Effector memory CD4-positive, alpha-beta T cell (primary cell): Measurements from ENCODE around the gene LAMC3.
"Not testable (repeated sequence)": the region's sequence is repeated elsewhere in the genome, so short reads cannot be mapped to it uniquely, and the experiment has no call there.

Source experiments
- DNase-seq, 3 donors: peaks; one replicate each; pipeline ENCODE4 v3.0.0-alpha.2; 2020
- H3K27ac ChIP-seq: 2 replicates; pipeline ENCODE4 v1.7.0; 2013; ENCODE audit warnings: mild to moderate bottlenecking, low read length, moderate library complexity; ENCODE audit not compliant: insufficient read depth, poor library complexity, severe bottlenecking
- H3K27me3 ChIP-seq: replicated peaks from 2 replicates; pipeline ENCODE4 v1.7.0; 2013; ENCODE audit warnings: mild to moderate bottlenecking, low read length; ENCODE audit not compliant: insufficient read depth, control insufficient read depth, poor library complexity, severe bottlenecking
- H3K36me3 ChIP-seq: 2 replicates; pipeline ENCODE4 v1.7.0; 2013; ENCODE audit warnings: mild to moderate bottlenecking, low read length, moderate library complexity; ENCODE audit not compliant: control insufficient read depth, insufficient read depth
- H3K4me1 ChIP-seq: 2 replicates; pipeline ENCODE4 v1.7.0; 2013; ENCODE audit warnings: low read length, mild to moderate bottlenecking; ENCODE audit not compliant: control insufficient read depth, insufficient read depth, poor library complexity, severe bottlenecking
- H3K4me3 ChIP-seq: 2 replicates; pipeline ENCODE4 v1.7.0; 2013; ENCODE audit warnings: low read length, low read depth, mild to moderate bottlenecking; ENCODE audit not compliant: insufficient read depth, poor library complexity, severe bottlenecking
- H3K9me3 ChIP-seq: 2 replicates; pipeline ENCODE4 v1.7.0; 2013; ENCODE audit warnings: mild to moderate bottlenecking, low read length, moderate library complexity; ENCODE audit not compliant: control insufficient read depth

The LAMC3 gene

GRCh38 chr9:131028931-131029573 lies 20.1 kb downstream of the LAMC3 start:
- Histone ChIP-seq H3K9me3 (no peaks in the 10 kb centered on the region), H3K4me1 (no peaks in the 10 kb centered on the region), H3K27me3 (no peaks in the 10 kb centered on the region), H3K36me3 (no peaks in the 10 kb centered on the region), H3K27ac (no peak overlapping the region), H3K4me3 (no peak overlapping the region)
- DNase-seq: no peak

GRCh38 chr9:131029574-131029952 lies 20.6 kb downstream of the LAMC3 start:
- Histone ChIP-seq H3K4me3 (no peak overlapping the region), H3K27me3 (no peaks in the 10 kb centered on the region), H3K9me3 (no peaks in the 10 kb centered on the region), H3K4me1 (no peaks in the 10 kb centered on the region), H3K36me3 (no peaks in the 10 kb centered on the region), H3K27ac (no peak overlapping the region)
- DNase-seq: no peak

- no peak for DNase-seq
- Histone ChIP-seq H3K27ac (no peak overlapping the region), H3K4me3 (no peak overlapping the region), H3K36me3 (no peaks in the 10 kb centered on the region), H3K9me3 (no peaks in the 10 kb centered on the region), H3K4me1 (no peaks in the 10 kb centered on the region), H3K27me3 (no peaks in the 10 kb centered on the region)
Observed at GRCh38 chr9:131030239-131031004, 21.4 kb downstream of the LAMC3 start.

GRCh38 chr9:131031005-131031641 lies 22.1 kb downstream of the LAMC3 start:
- no peaks in the 10 kb centered on the region for H3K27me3 ChIP-seq
- no peaks in the 10 kb centered on the region for H3K36me3 ChIP-seq
- H3K27ac ChIP-seq: no peak overlapping the region
- H3K9me3 ChIP-seq: no peaks in the 10 kb centered on the region
- H3K4me3 ChIP-seq: no peak overlapping the region
- H3K4me1 ChIP-seq: no peaks in the 10 kb centered on the region
- DNase-seq: no peak

- Histone ChIP-seq H3K36me3 (no peaks in the 10 kb centered on the region), H3K4me3 (no peak overlapping the region), H3K27ac (no peak overlapping the region), H3K27me3 (no peaks in the 10 kb centered on the region), H3K9me3 (no peaks in the 10 kb centered on the region), H3K4me1 (no peaks in the 10 kb centered on the region)
- no peak for DNase-seq
Observed at GRCh38 chr9:131031642-131032005, 22.6 kb downstream of the LAMC3 start.

GRCh38 chr9:131032384-131032783 lies 23.4 kb downstream of the LAMC3 start:
- Histone ChIP-seq H3K27ac (no peak overlapping the region), H3K4me3 (no peak overlapping the region), H3K36me3 (no peaks in the 10 kb centered on the region), H3K9me3 (no peaks in the 10 kb centered on the region), H3K27me3 (no peaks in the 10 kb centered on the region), H3K4me1 (no peaks in the 10 kb centered on the region)
- no peak for DNase-seq

- Histone ChIP-seq H3K9me3 (no peaks in the 10 kb centered on the region), H3K4me3 (no peak overlapping the region), H3K27me3 (no peaks in the 10 kb centered on the region), H3K4me1 (no peaks in the 10 kb centered on the region), H3K36me3 (no peaks in the 10 kb centered on the region), H3K27ac (no peak overlapping the region)
- DNase-seq: no peak
Observed at GRCh38 chr9:131033269-131034224, 24.6 kb downstream of the LAMC3 start.

- no peak for DNase-seq
- Histone ChIP-seq H3K4me1 (no peaks in the 10 kb centered on the region), H3K4me3 (no peak overlapping the region), H3K36me3 (no peaks in the 10 kb centered on the region), H3K27ac (no peak overlapping the region), H3K27me3 (no peaks in the 10 kb centered on the region), H3K9me3 (no peaks in the 10 kb centered on the region)
Observed at GRCh38 chr9:131034268-131034667, 25.3 kb downstream of the LAMC3 start.

GRCh38 chr9:131034749-131035148 lies 25.8 kb downstream of the LAMC3 start:
- H3K9me3 ChIP-seq, H3K27me3 ChIP-seq, DNase-seq, H3K36me3 ChIP-seq, H3K27ac ChIP-seq, H3K4me3 ChIP-seq, H3K4me1 ChIP-seq: not testable (repeated sequence)
